Measurements from ENCODE around the gene GRK4. TPM values are rescaled to one million over a fixed set of nuclear protein-coding genes. Genes with fewer than 3 reads are reported as not detected.

The GRK4 gene
- total RNA-seq, 4 donors from 2014 or later: 5.1 to 6.5 (median 6.1) TPM

DNA sequence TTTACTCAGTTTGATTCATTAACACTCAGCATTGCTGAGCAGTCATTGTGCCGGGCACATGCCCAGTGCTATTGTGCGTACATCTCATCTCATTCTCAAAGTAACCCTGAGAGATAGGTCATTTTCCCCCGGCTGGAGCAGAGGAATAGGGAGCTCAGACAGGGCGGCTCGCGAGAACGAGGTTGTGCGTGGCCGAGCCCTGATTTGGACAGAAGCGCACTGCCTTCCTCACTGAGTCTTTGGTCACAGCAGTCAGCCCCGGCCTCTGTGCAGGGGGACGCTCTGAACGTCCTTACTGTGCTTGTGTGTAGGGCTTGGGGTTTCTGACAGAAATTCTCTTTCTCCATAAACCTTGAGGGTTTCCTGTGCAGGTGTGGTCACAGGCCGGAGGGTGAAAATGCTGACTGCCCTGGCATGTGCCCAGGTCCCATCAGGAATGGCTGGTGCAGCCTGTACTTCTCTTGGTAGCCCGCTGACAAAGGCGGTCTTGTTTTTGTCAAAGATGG lies 39.6 kb upstream of the GRK4 start:
- DNase-seq (ENCODE audit: low spot score) (no peak), ATAC-seq (ENCODE audit: low FRiP score) (no peak)
- TF ChIP-seq, protein P1, sequence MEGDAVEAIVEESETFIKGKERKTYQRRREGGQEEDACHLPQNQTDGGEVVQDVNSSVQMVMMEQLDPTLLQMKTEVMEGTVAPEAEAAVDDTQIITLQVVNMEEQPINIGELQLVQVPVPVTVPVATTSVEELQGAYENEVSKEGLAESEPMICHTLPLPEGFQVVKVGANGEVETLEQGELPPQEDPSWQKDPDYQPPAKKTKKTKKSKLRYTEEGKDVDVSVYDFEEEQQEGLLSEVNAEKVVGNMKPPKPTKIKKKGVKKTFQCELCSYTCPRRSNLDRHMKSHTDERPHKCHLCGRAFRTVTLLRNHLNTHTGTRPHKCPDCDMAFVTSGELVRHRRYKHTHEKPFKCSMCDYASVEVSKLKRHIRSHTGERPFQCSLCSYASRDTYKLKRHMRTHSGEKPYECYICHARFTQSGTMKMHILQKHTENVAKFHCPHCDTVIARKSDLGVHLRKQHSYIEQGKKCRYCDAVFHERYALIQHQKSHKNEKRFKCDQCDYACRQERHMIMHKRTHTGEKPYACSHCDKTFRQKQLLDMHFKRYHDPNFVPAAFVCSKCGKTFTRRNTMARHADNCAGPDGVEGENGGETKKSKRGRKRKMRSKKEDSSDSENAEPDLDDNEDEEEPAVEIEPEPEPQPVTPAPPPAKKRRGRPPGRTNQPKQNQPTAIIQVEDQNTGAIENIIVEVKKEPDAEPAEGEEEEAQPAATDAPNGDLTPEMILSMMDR (IDR thresholded peaks at IDR 0.05): no peak

DNA sequence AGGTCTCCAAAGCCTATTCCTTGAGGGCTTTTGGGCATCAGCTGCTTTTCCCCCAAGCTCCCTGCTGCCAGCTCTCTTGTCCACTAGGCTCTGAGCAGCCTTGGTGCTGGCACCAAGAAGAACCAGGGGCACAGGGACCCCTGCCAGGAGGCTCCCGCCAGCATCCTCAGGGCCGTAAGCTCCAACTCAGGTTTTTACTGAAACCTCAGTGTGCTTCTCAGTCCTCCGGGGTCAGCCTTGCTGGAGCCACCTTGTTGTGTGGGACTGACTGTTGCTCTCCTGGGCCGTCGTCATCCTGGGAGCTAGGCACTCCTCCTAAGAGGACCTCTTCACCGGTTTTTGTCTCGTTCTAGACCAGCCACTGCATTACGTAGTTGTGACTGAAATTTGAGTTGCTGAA lies 39.1 kb upstream of the GRK4 start:
- ATAC-seq (ENCODE audit: low FRiP score): no peak
- TF ChIP-seq, protein P1 (IDR thresholded peaks at IDR 0.05): no peak
- DNase-seq (ENCODE audit: low spot score): no peak

DNA sequence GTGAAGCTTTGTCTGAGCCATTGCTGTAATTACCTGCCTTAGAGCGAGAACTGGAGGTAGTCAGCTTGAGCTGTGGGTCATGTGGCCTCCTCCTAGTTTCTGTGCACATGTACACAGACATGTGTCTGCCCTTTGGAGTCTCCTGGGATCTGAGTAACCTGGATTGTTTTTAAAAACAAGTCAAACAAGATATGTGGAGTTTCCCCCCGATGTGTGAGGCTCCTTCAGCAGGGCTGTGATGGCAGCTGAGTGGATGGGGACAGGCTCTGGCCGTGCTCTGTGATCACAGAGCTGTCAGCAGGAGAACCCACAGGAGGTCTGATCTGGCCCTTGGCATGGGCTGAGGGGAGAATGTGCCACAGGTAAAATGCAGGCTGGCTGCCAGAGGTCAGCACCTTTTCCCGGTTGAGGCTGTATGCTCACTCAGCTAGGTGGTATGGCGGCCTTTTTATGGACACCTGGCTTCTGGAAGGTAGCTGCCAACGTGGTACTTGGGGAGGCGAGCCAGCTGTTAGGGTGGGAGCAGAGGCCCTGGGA lies 38.5 kb upstream of the GRK4 start:
- ATAC-seq (ENCODE audit: low FRiP score): no peak
- no peak for DNase-seq (ENCODE audit: low spot score)
- TF ChIP-seq, protein P1 (IDR thresholded peaks at IDR 0.05): no peak

GRCh38 chr4:2925496-2925895 lies 37.9 kb upstream of the GRK4 start:
- ATAC-seq (ENCODE audit: low FRiP score) (no peak), DNase-seq (ENCODE audit: low spot score) (no peak)
- TF ChIP-seq, protein P1 (IDR thresholded peaks at IDR 0.05): no peak

- ATAC-seq (ENCODE audit: low FRiP score) (no peak), DNase-seq (ENCODE audit: low spot score) (no peak)
- TF ChIP-seq, protein P1 (IDR thresholded peaks at IDR 0.05): no peak
Observed at GRCh38 chr4:2925931-2926860, 37.2 kb upstream of the GRK4 start.

- DNase-seq (ENCODE audit: low spot score) (no peak), ATAC-seq (ENCODE audit: low FRiP score) (no peak)
- TF ChIP-seq, protein P1 (IDR thresholded peaks at IDR 0.05): no peak
Observed at GRCh38 chr4:2927016-2927695, 36.2 kb upstream of the GRK4 start.

Measured in omental fat pad (tissue), 4 donors.